Measurements from ENCODE around the gene KLC1. TPM values are rescaled to one million over a fixed set of nuclear protein-coding genes. Genes with fewer than 3 reads are reported as not detected.

The KLC1 gene
- total RNA-seq, 1 experiment from 2014 or later, result 121 TPM

DNA sequence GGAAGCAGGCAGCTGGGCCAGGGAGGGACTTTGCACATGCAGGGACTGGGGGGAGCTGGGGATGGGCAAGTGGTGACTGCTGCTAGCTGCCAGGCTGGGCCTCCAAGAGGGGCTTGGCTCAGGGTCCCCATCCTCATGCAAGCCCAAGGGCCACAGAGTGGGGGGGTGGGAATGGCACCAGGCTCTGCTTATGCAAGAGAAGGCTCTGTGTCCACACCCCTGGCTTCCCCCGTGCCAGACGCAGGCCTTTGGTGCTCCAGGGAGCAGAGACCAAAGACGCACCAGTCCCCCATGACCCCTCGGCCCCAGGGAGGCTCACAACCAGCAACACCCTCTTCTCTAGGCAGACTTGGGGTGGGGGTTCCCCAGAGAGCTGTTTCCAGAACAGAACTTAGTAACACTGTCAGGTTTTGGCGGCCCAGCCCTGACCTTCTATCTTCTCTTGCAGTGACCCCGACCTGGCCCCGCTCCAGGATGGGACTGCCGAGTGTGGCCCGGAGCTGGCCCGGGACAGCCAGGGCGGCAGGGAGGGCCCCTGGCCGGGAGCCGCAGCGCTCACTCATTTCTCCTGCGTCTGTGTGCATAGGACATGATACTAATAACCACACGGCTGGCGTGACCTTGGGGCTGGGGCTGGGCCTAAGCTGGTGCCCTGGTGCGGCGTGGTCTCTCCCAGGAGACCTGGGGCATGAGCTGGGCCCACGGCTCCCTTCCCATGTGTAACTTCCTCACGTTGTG is 71.9 kb downstream of the KLC1 start:
- Histone ChIP-seq H3K9ac (ENCODE audit: low read length) (no peak overlapping the region), H3K36me3 (ENCODE audit: control insufficient read depth in 1 of 2, insufficient read depth in 2 of 2, low read length in 2 of 2) (peaks cover 5 to 16% of the 10 kb centered on the region in 2 experiments; a peak in 3 of 4 replicates), H2AFZ (ENCODE audit: low read depth, low read length, poor library complexity, severe bottlenecking) (no peak overlapping the region), H3K4me2 (ENCODE audit: low read length) (no peak overlapping the region), H4K20me1 (ENCODE audit: insufficient read depth) (no peaks in the 10 kb centered on the region), H3K4me1 (ENCODE audit: control insufficient read depth in 1 of 2, insufficient read depth in 2 of 2, low read length in 2 of 2) (no peaks in the 10 kb centered on the region), H3K27ac (ENCODE audit: low read depth, low read length) (no peak overlapping the region), H3K9me3 (ENCODE audit: control insufficient read depth in 1 of 2, insufficient read depth in 1 of 2, low read depth in 1 of 2, low read length in 2 of 2) (no peaks in the 10 kb centered on the region), H3K27me3 (ENCODE audit: insufficient read depth, low read length) (no peaks in the 10 kb centered on the region), H3K9me2 (ENCODE audit: insufficient read depth) (no peaks in the 10 kb centered on the region), H3K4me3 (replicated peaks in 1 of 2; ENCODE audit: low read depth in 1 of 2, low read length in 2 of 2) (no peak overlapping the region), H3K79me2 (ENCODE audit: insufficient read depth, low read length) (peaks cover 7% of the 10 kb centered on the region; the same call in 1 of the 2 replicates)
- TF ChIP-seq POLR2AphosphoS5 (IDR thresholded peaks at IDR 0.05; ENCODE audit: low read depth, low read length) (no peak), POLR2A (IDR thresholded peaks at IDR 0.05; ENCODE audit: borderline replicate concordance, extremely low read depth, insufficient read depth, insufficient read length) (no peak), ZBTB33 (IDR thresholded peaks at IDR 0.05; ENCODE audit: extremely low read depth, insufficient replicate concordance, low read length) (no peak), REST (IDR thresholded peaks at IDR 0.05; ENCODE audit: low read depth) (no peak), ZNF274 (IDR thresholded peaks at IDR 0.05; ENCODE audit: low read depth, low read length) (no peak), EZH2phosphoT487 (IDR thresholded peaks at IDR 0.05; ENCODE audit: borderline replicate concordance) (no peak), FOSL1 (IDR thresholded peaks at IDR 0.05; ENCODE audit: low read depth) (no peak), ELF1 (IDR thresholded peaks at IDR 0.05; ENCODE audit: borderline replicate concordance, low read depth) (no peak), ZFX (IDR thresholded peaks at IDR 0.05) (no peak), EZH2 (IDR thresholded peaks at IDR 0.05) (no peak), CBX3 (IDR thresholded peaks at IDR 0.05; ENCODE audit: low read depth) (no peak), EGR1 (IDR thresholded peaks at IDR 0.05; ENCODE audit: low read depth) (no peak), CEBPB (IDR thresholded peaks at IDR 0.05; ENCODE audit: low read depth) (no peak)
- TF ChIP-seq, protein P1, sequence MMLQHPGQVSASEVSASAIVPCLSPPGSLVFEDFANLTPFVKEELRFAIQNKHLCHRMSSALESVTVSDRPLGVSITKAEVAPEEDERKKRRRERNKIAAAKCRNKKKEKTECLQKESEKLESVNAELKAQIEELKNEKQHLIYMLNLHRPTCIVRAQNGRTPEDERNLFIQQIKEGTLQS (IDR thresholded peaks at IDR 0.05), result no peak
- TF ChIP-seq, protein P2, sequence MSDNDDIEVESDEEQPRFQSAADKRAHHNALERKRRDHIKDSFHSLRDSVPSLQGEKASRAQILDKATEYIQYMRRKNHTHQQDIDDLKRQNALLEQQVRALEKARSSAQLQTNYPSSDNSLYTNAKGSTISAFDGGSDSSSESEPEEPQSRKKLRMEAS (IDR thresholded peaks at IDR 0.05), result no peak
- TF ChIP-seq, protein P3, sequence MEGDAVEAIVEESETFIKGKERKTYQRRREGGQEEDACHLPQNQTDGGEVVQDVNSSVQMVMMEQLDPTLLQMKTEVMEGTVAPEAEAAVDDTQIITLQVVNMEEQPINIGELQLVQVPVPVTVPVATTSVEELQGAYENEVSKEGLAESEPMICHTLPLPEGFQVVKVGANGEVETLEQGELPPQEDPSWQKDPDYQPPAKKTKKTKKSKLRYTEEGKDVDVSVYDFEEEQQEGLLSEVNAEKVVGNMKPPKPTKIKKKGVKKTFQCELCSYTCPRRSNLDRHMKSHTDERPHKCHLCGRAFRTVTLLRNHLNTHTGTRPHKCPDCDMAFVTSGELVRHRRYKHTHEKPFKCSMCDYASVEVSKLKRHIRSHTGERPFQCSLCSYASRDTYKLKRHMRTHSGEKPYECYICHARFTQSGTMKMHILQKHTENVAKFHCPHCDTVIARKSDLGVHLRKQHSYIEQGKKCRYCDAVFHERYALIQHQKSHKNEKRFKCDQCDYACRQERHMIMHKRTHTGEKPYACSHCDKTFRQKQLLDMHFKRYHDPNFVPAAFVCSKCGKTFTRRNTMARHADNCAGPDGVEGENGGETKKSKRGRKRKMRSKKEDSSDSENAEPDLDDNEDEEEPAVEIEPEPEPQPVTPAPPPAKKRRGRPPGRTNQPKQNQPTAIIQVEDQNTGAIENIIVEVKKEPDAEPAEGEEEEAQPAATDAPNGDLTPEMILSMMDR (IDR thresholded peaks at IDR 0.05 in 2 of 3, conservative IDR thresholded peaks at IDR 0.05 in 1 of 3; ENCODE audit: borderline replicate concordance in 1 of 3, insufficient read depth in 1 of 3, low read depth in 2 of 3, low read length in 2 of 3), result no peak
- CTCF ChIA-PET, result no interaction called here
- no peak for ATAC-seq
- no TSS peak for BruUV-seq (replicated peaks)
- RAD21 ChIA-PET (ENCODE audit: low non-redundant PET in 1 of 2, low total read pairs in 2 of 2, uncharacterized antibody in 2 of 2, unreplicated experiment in 2 of 2), result no interaction called here
- no peak for DNase-seq (ENCODE audit: low read depth, low spot score)
- POLR2A ChIA-PET, result no interaction called here
- intact Hi-C loops (cut with micrococcal nuclease), result no loop called here

All from HCT116 (cell line).